HG03460 (cell line): ENCODE measurements around the gene ZNF273.
"Not testable (repeated sequence)": the region's sequence is repeated elsewhere in the genome, so short reads cannot be mapped to it uniquely, and the experiment has no call there.

Experiments used
- ATAC-seq: cut with Tn5 transposase; IDR thresholded peaks from one replicate; pipeline ENCODE4 v1.9.1; 2021; ENCODE audit not compliant: unreplicated experiment

ZNF273 gene

GRCh38 chr7:64944667-64945502 lies 41.8 kb downstream of the ZNF273 start:
- not testable (repeated sequence) for ATAC-seq

- ATAC-seq, result no peak
Measured at GRCh38 chr7:64945503-64946175, 42.6 kb downstream of the ZNF273 start.

GRCh38 chr7:64946772-64947171 lies 43.7 kb downstream of the ZNF273 start:
- ATAC-seq, result no peak

GRCh38 chr7:64947252-64948000 lies 44.4 kb downstream of the ZNF273 start:
- no peak for ATAC-seq

- ATAC-seq, result not testable (repeated sequence)
Measured at GRCh38 chr7:64948774-64949173, 45.7 kb downstream of the ZNF273 start.

GRCh38 chr7:64950673-64951072 lies 47.6 kb downstream of the ZNF273 start:
- ATAC-seq, result not testable (repeated sequence)

GRCh38 chr7:64951250-64951848 lies 48.3 kb downstream of the ZNF273 start:
- ATAC-seq, result no peak

GRCh38 chr7:64959072-64959747 lies 56.1 kb downstream of the ZNF273 start:
- ATAC-seq, result no peak

GRCh38 chr7:64965594-64965993 lies 62.5 kb downstream of the ZNF273 start:
- no peak for ATAC-seq

- ATAC-seq, result no peak
Measured at GRCh38 chr7:64978497-64979203, 75.6 kb downstream of the ZNF273 start.
